ENCODE results near the gene SS18L1.

The SS18L1 gene

GRCh38 chr20:62209850-62210495, 66.4 kb downstream of the SS18L1 start:
- DNase-seq (ENCODE audit: low read depth): no peak
- TF ChIP-seq CTCF (conservative IDR thresholded peaks at IDR 0.05; ENCODE audit: control insufficient read depth, insufficient read depth, low read depth, low read length): no peak

GRCh38 chr20:62210496-62210855, 66.9 kb downstream of the SS18L1 start:
- no peak for TF ChIP-seq CTCF (conservative IDR thresholded peaks at IDR 0.05; ENCODE audit: control insufficient read depth, insufficient read depth, low read depth, low read length)
- DNase-seq (ENCODE audit: low read depth): no peak
- H3K4me3 ChIP-seq (ENCODE audit: control insufficient read depth, low read depth, low read length): no peak overlapping the region

More at GRCh38 chr20:62209850-62210495, 66.4 kb downstream of the SS18L1 start:
- no peak overlapping the region for H3K4me3 ChIP-seq (ENCODE audit: control insufficient read depth, low read depth, low read length)

- no peak for TF ChIP-seq CTCF (conservative IDR thresholded peaks at IDR 0.05; ENCODE audit: control insufficient read depth, insufficient read depth, low read depth, low read length)
- no peak for DNase-seq (ENCODE audit: low read depth)
- no peak overlapping the region for H3K4me3 ChIP-seq (ENCODE audit: control insufficient read depth, low read depth, low read length)
Observed at GRCh38 chr20:62211216-62211615, 67.6 kb downstream of the SS18L1 start.

GRCh38 chr20:62211769-62212288, 68.3 kb downstream of the SS18L1 start:
- no peak for DNase-seq (ENCODE audit: low read depth)
- no peak overlapping the region for H3K4me3 ChIP-seq (ENCODE audit: control insufficient read depth, low read depth, low read length)
- no peak for TF ChIP-seq CTCF (conservative IDR thresholded peaks at IDR 0.05; ENCODE audit: control insufficient read depth, insufficient read depth, low read depth, low read length)

GRCh38 chr20:62212299-62212698, 68.7 kb downstream of the SS18L1 start:
- TF ChIP-seq CTCF (conservative IDR thresholded peaks at IDR 0.05; ENCODE audit: control insufficient read depth, insufficient read depth, low read depth, low read length): no peak
- no peak overlapping the region for H3K4me3 ChIP-seq (ENCODE audit: control insufficient read depth, low read depth, low read length)
- DNase-seq (ENCODE audit: low read depth): no peak

- TF ChIP-seq CTCF (conservative IDR thresholded peaks at IDR 0.05; ENCODE audit: control insufficient read depth, insufficient read depth, low read depth, low read length): no peak
- DNase-seq (ENCODE audit: low read depth): no peak
- no peak overlapping the region for H3K4me3 ChIP-seq (ENCODE audit: control insufficient read depth, low read depth, low read length)
Observed at GRCh38 chr20:62214067-62214466, 70.5 kb downstream of the SS18L1 start.

Data from fibroblast of mammary gland (primary cell).